ENCODE measurements around the gene TAS2R5. TPM values are rescaled to one million over a fixed set of nuclear protein-coding genes. Genes with fewer than 3 reads are reported as not detected.
"Not testable (repeated sequence)": the region's sequence is repeated elsewhere in the genome, so short reads cannot be mapped to it uniquely, and the experiment has no call there.

The TAS2R5 gene, protein sequence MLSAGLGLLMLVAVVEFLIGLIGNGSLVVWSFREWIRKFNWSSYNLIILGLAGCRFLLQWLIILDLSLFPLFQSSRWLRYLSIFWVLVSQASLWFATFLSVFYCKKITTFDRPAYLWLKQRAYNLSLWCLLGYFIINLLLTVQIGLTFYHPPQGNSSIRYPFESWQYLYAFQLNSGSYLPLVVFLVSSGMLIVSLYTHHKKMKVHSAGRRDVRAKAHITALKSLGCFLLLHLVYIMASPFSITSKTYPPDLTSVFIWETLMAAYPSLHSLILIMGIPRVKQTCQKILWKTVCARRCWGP
- total RNA-seq = 1 to 10 TPM; 1.3 to 8.4 (median 1.9) TPM

DNA sequence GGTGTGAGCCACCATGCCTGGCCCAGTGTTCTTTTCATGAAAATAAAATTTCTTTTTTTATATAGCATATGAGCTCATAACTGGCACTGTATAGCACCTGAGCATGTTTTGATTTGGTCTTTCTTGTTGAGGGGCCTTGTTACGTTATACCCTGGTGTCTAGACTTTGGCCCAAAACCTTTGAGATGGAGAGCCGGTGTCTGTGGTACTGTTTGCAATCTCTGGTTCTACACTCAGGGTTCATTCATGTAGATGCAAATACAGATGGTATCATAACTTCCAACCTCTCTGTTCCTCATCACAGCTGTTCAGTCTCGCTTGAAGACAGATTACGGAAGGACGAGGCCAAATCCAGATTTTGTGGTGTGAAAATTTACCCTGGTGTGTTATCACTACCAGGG lies at the start of gene TAS2R5:
Gene TAS2R5, plus strand, starts transcription at position 301 of the 400 bp plus-strand sequence. CDS start 145 bp downstream, outside the sequence.
- no peak within 1 kb of the TSS for H3K4me3 ChIP-seq
- no peaks in the 10 kb centered on the region for H3K9me3 ChIP-seq
- DNase-seq (no peak), ATAC-seq (ENCODE audit: low FRiP score in 2 of 2) (no peak)
- H3K27ac ChIP-seq = no peak within 1 kb of the TSS
- peaks cover 0 to 3% (median 0%) of the 10 kb centered on the region in 4 donors for H3K36me3 ChIP-seq
- no peak for TF ChIP-seq POLR2A (IDR thresholded peaks at IDR 0.05)
- no peak for TF ChIP-seq EP300 (IDR thresholded peaks at IDR 0.05)
- TF ChIP-seq POLR2AphosphoS5 (IDR thresholded peaks at IDR 0.05) = no peak
- TF ChIP-seq, protein P1, sequence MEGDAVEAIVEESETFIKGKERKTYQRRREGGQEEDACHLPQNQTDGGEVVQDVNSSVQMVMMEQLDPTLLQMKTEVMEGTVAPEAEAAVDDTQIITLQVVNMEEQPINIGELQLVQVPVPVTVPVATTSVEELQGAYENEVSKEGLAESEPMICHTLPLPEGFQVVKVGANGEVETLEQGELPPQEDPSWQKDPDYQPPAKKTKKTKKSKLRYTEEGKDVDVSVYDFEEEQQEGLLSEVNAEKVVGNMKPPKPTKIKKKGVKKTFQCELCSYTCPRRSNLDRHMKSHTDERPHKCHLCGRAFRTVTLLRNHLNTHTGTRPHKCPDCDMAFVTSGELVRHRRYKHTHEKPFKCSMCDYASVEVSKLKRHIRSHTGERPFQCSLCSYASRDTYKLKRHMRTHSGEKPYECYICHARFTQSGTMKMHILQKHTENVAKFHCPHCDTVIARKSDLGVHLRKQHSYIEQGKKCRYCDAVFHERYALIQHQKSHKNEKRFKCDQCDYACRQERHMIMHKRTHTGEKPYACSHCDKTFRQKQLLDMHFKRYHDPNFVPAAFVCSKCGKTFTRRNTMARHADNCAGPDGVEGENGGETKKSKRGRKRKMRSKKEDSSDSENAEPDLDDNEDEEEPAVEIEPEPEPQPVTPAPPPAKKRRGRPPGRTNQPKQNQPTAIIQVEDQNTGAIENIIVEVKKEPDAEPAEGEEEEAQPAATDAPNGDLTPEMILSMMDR (IDR thresholded peaks at IDR 0.05) = no peak
- no peaks in the 10 kb centered on the region for H3K27me3 ChIP-seq
- H3K4me1 ChIP-seq = peaks cover 0 to 5% (median 2%) of the 10 kb centered on the region in 4 donors
- 76 to 84% methylated on average over 5 of the region's 5 CpGs for WGBS, 2 donors

DNA sequence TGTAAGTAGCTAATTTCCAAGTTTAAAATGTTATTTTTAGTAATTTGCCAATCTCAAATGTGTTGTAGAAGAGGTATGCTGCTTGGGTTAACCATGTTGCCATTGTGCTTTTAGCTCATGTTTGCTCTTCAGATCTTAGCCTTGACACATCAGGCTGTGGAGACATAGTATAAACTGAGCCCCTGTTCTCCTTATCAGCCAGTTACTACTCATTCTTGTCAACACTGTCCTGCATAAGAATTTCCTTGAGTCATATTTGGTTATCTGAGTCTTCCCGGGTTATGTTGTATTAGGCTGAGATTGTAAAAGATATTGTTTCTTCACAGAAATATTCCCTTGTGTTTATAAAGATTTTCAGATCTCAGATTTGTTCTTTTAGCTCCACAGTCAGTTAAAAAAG lies 47.8 kb upstream of the TAS2R5 start:
- Histone ChIP-seq H3K4me1 (peaks cover 16 to 27% (median 24%) of the 10 kb centered on the region in 4 donors), H3K27me3 (no peaks in the 10 kb centered on the region), H3K9me3 (no peaks in the 10 kb centered on the region), H3K4me3 (no peak overlapping the region), H3K36me3 (peaks cover 36 to 76% (median 48%) of the 10 kb centered on the region in 4 donors), H3K27ac (no peak overlapping the region)
- 93 to 95% methylated on average over 1 of the region's 1 CpG for WGBS, 2 donors
- no peak for DNase-seq
- no peak for ATAC-seq (ENCODE audit: low FRiP score in 2 of 2)
- TF ChIP-seq POLR2AphosphoS5 (IDR thresholded peaks at IDR 0.05) (no peak), POLR2A (IDR thresholded peaks at IDR 0.05) (no peak), EP300 (IDR thresholded peaks at IDR 0.05) (no peak)
- TF ChIP-seq, protein P1 (IDR thresholded peaks at IDR 0.05) = no peak

DNA sequence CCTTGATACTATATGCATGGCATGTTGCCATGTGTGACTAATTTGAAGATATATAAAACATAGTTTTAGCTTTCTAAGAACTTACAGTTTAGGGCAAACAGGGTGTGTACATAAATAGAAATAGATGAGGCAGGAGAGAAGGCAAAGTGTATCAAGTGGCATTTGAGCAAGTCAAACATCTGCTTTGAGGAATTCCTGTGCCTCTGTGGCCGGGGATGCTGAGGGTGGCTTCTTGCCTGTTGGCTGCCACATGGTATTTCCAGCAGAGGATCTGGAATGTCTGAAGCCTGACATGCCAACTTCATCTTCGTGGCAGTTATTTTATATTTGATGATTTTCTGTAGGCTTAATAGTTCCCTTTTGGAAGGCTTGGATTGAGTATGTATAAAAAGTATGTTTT lies 45.9 kb upstream of the TAS2R5 start:
- Histone ChIP-seq H3K4me3 (no peak overlapping the region), H3K27me3 (no peaks in the 10 kb centered on the region), H3K36me3 (peaks cover 36 to 94% (median 59%) of the 10 kb centered on the region in 4 donors), H3K27ac (no peak overlapping the region), H3K9me3 (no peaks in the 10 kb centered on the region), H3K4me1 (peaks cover 8 to 17% (median 15%) of the 10 kb centered on the region in 4 donors)
- no peak for DNase-seq
- TF ChIP-seq, protein P1 (IDR thresholded peaks at IDR 0.05) = no peak
- TF ChIP-seq POLR2A (IDR thresholded peaks at IDR 0.05) (no peak), POLR2AphosphoS5 (IDR thresholded peaks at IDR 0.05) (no peak), EP300 (IDR thresholded peaks at IDR 0.05) (no peak)
- ATAC-seq (ENCODE audit: low FRiP score in 2 of 2) = no peak
- WGBS, 2 donors = 88 to 94% methylated on average over 2 of the region's 2 CpGs

DNA sequence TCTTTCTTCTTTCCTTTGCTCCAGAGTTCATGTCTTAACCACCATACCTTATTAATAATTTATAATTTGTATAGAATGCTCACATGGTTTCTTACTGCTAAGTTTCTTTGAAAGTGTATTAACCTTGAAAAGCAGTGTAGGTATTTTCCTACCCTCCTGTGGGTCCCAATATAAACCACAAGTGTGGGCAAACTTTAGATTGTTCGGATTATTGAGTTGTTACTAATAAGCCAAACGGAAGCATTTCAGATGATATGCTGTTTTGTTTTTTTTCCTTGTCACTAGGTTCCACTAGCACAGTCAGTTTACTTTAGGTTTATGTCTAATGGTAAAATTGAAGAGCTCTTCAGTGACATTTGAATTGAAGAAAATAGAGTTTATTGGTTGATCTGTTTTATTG lies 41.6 kb upstream of the TAS2R5 start:
- H3K27me3 ChIP-seq = no peaks in the 10 kb centered on the region
- H3K36me3 ChIP-seq = peaks cover 62 to 98% (median 75%) of the 10 kb centered on the region in 4 donors
- 90 to 93% methylated on average over 2 of the region's 2 CpGs for WGBS, 2 donors
- DNase-seq (no peak), ATAC-seq (ENCODE audit: low FRiP score in 2 of 2) (no peak)
- H3K4me3 ChIP-seq = no peak overlapping the region
- H3K27ac ChIP-seq = no peak overlapping the region
- TF ChIP-seq, protein P1 (IDR thresholded peaks at IDR 0.05) = no peak
- TF ChIP-seq POLR2A (IDR thresholded peaks at IDR 0.05) (no peak), EP300 (IDR thresholded peaks at IDR 0.05) (no peak)
- H3K4me1 ChIP-seq = no peaks in the 10 kb centered on the region
- H3K9me3 ChIP-seq = peaks cover 5 to 29% (median 22%) of the 10 kb centered on the region in 4 donors

DNA sequence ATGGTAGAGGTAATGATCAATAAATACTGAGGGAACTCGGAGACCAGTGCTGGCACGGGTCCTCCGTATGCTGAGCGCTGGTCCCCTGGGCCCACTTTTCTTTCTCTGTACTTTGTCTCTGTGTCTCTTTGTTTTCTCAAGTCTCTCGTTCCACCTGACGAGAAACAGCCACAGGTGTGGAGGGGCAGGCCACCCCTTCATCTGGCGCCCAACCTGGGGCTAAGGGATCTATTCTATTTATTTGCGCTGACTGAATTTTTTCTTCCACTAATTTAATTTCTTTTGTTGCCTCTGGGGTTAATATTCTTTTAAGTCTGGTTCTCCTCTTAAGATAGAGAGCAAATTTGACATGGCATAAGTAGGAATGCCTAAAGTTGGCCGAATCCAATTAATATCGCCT lies 38.1 kb upstream of the TAS2R5 start:
- 97 to 99% methylated on average over 10 of the region's 10 CpGs for WGBS, 2 donors
- not testable (repeated sequence) for DNase-seq; H3K27ac ChIP-seq; H3K4me1 ChIP-seq; ATAC-seq (ENCODE audit: low FRiP score in 2 of 2); H3K4me3 ChIP-seq; H3K27me3 ChIP-seq
- Histone ChIP-seq H3K9me3 (peaks cover 5 to 29% (median 22%) of the 10 kb centered on the region in 4 donors), H3K36me3 (peaks cover 30 to 78% (median 55%) of the 10 kb centered on the region in 4 donors)

Data from upper lobe of left lung (tissue), 6 donors.